K562 (cell line): Measurements from ENCODE around the gene GRK4. TPM values are rescaled to one million over a fixed set of nuclear protein-coding genes. Genes with fewer than 3 reads are reported as not detected.

Source experiments
- AFF1 ChIP-seq, 2 experiments: fragments of 450-650 bp; IDR thresholded peaks; 2 replicates each; pipeline ENCODE4 v1.6.1; 2018; ENCODE audit warnings: mild to moderate bottlenecking in 2 of 2, low read depth in 1 of 2; ENCODE audit not compliant: partially characterized antibody in 2 of 2
- ATF7 ChIP-seq: fragments of 450-650 bp; IDR thresholded peaks from 2 replicates; pipeline ENCODE4 v1.7.1; 2014; ENCODE audit warnings: mild to moderate bottlenecking, moderate library complexity
- CBX5 ChIP-seq: IDR thresholded peaks from 2 replicates; pipeline ENCODE4 v1.6.1; 2014; ENCODE audit warnings: low read depth, borderline replicate concordance
- EGR1 ChIP-seq: fragments of 450-650 bp; conservative IDR thresholded peaks from 2 replicates; pipeline ENCODE4 v1.6.1; 2017; ENCODE audit warnings: mild to moderate bottlenecking
- FOS ChIP-seq: IDR thresholded peaks from 3 replicates; pipeline ENCODE4 v1.6.1; 2011; ENCODE audit not compliant: insufficient read length; ENCODE audit errors: extremely low read depth
- FOXA3 ChIP-seq, 2 experiments: fragments of 450-650 bp in 1 of 2; sonication (generic) in 1 of 2; formaldehyde crosslinking; IDR thresholded peaks in 1 of 2; conservative IDR thresholded peaks in 1 of 2; 2 replicates each; pipeline versions ENCODE4 v1.4.0 to v1.8.0; 2020 to 2022; ENCODE audit warnings: mild to moderate bottlenecking in 2 of 2, missing genetic modification reagents in 1 of 2
- GABPB2 ChIP-seq: fragments of 250-450 bp; sonication (Bioruptor Pico); conservative IDR thresholded peaks from 2 replicates; pipeline ENCODE4 v1.5.1; 2021; ENCODE audit warnings: mild to moderate bottlenecking
- GATAD2B ChIP-seq: fragments of 450-650 bp; IDR thresholded peaks from 2 replicates; pipeline ENCODE4 v1.6.1; 2017; ENCODE audit warnings: mild to moderate bottlenecking, borderline replicate concordance
- JUN ChIP-seq, 2 experiments: sonication (generic) in 1 of 2; formaldehyde crosslinking in 1 of 2; IDR thresholded peaks; 2 replicates each; pipeline versions ENCODE4 v1.6.1 to v1.8.0; 2012 to 2022; ENCODE audit warnings: borderline replicate concordance in 2 of 2, mild to moderate bottlenecking in 2 of 2, improper control_type of control experiment in 1 of 2, low read depth in 1 of 2, low read length in 1 of 2, missing genetic modification reagents in 1 of 2
- JUNB ChIP-seq: fragments of 450-650 bp; formaldehyde crosslinking; conservative IDR thresholded peaks from 2 replicates; pipeline ENCODE4 v1.4.0; 2020; ENCODE audit warnings: mild to moderate bottlenecking
- KDM1A ChIP-seq, 2 experiments: fragments of 450-650 bp; IDR thresholded peaks; 2 replicates each; pipeline ENCODE4 v1.6.1; 2016; ENCODE audit warnings: mild to moderate bottlenecking in 2 of 2
- KLF10 ChIP-seq: fragments of 250-450 bp; sonication (Bioruptor Pico); IDR thresholded peaks from 2 replicates; pipeline ENCODE4 v1.6.1; 2021; ENCODE audit warnings: matching md5 sums
- MEIS2 ChIP-seq: fragments of 450-650 bp; IDR thresholded peaks from 2 replicates; pipeline ENCODE4 v1.6.1; 2014; ENCODE audit warnings: mild to moderate bottlenecking; ENCODE audit not compliant: partially characterized antibody
- MYBL2 ChIP-seq, 2 experiments: fragments of 450-650 bp in 1 of 2; sonication (generic) in 1 of 2; formaldehyde crosslinking in 1 of 2; IDR thresholded peaks; 2 replicates each; pipeline versions ENCODE4 v1.6.1 to v1.8.1; 2017 to 2022; ENCODE audit warnings: borderline replicate concordance in 1 of 2, inconsistent platforms in 1 of 2, low read depth in 1 of 2, mild to moderate bottlenecking in 1 of 2, missing genetic modification reagents in 1 of 2, moderate library complexity in 1 of 2
- NELFE ChIP-seq: IDR thresholded peaks from 2 replicates; pipeline ENCODE4 v1.6.1; 2011; ENCODE audit warnings: mild to moderate bottlenecking; ENCODE audit not compliant: insufficient read depth, insufficient read length
- NUFIP1 ChIP-seq: fragments of 450-650 bp; IDR thresholded peaks from 2 replicates; pipeline ENCODE4 v1.6.1; 2018; ENCODE audit not compliant: partially characterized antibody
- ZNF316 ChIP-seq: fragments of 450-650 bp; IDR thresholded peaks from 2 replicates; pipeline ENCODE4 v1.6.1; 2016
- ZNF584 ChIP-seq: fragments of 200-800 bp; sonication (Bioruptor generic); IDR thresholded peaks from 2 replicates; pipeline ENCODE4 v1.6.1; 2016; ENCODE audit warnings: low read depth, mild to moderate bottlenecking, missing genetic modification characterization, missing compliant biosample characterization
- polyA plus RNA-seq, 8 experiments: library from polyadenylated mRNA; depleted of rRNA in 4 of 8; stranded (reverse) in 5 of 8; unstranded in 3 of 8; fragments of >200 nt; fragmentation: Nextera tagmentation in 2 of 8; fragmentation: Illumina TruSeq in 1 of 8; extraction: Ambion mirVana in 2 of 8; extraction: Trizol in 1 of 8; gene quantifications; 2 replicates each; pipeline versions ENCODE4 v1.2.1 to v1.2.3, GENCODE V29; 2011 to 2014; ENCODE audit warnings: inconsistent platforms in 1 of 8, missing spikeins in 1 of 8
- total RNA-seq, 7 experiments: library from RNA; depleted of rRNA in 6 of 7; stranded (reverse); fragments of >200 nt in 6 of 7; fragmentation: Illumina TruSeq in 2 of 7; extraction: Trizol in 2 of 7; gene quantifications; 2 replicates each; pipeline versions ENCODE4 v1.2.1 to v1.2.3, GENCODE V29; 2011 to 2021; ENCODE audit warnings: low replicate concordance in 1 of 7
- TF ChIP-seq, protein P1 (sequence below), 2 experiments: fragments of 450-650 bp in 1 of 2; IDR thresholded peaks; 2 replicates each; pipeline ENCODE4 v1.6.1; 2011 to 2017; ENCODE audit warnings: low read depth in 2 of 2, antibody characterized with exemption in 1 of 2, borderline replicate concordance in 1 of 2, low read length in 1 of 2, mild to moderate bottlenecking in 1 of 2, mixed read lengths in 1 of 2; ENCODE audit not compliant: control insufficient read depth in 1 of 2

Gene GRK4
- total and polyA plus RNA-seq, 9 of the 15 experiments (the other 6 are each of a cell fraction or from before 2014, with no cell fraction given) = 1.1 to 4.8 (median 2.6) TPM

- TF ChIP-seq NELFE (no peak), JUN (IDR thresholded peaks at IDR 0.05; ENCODE audit: borderline replicate concordance, low read depth, low read length) (0 out of 2 replicates have a peak, but pooled peaks have one; percentile 6), JUN (CRISPR knock-in tag; IDR thresholded peaks at IDR 0.05; ENCODE audit: borderline replicate concordance) (no peak), FOS (peak; percentile 43), NUFIP1 (no peak), AFF1 (IDR thresholded peaks at IDR 0.05; ENCODE audit: low read depth in 1 of 2, partially characterized antibody in 2 of 2) (no peak), KLF10 (no peak), MYBL2 (IDR thresholded peaks at IDR 0.05; ENCODE audit: low read depth) (no peak), MYBL2 (CRISPR knock-in tag; IDR thresholded peaks at IDR 0.05; ENCODE audit: borderline replicate concordance) (no peak), ATF7 (peak; percentile 79; the same call in 1 of the 2 replicates), ZNF584 (CRISPR knock-in tag) (no peak), JUNB (no peak), KDM1A (IDR thresholded peaks at IDR 0.05) (no peak), MEIS2 (peak; percentile 81), EGR1 (peak; percentile 89), GATAD2B (no peak), CBX5 (no peak), GABPB2 (CRISPR knock-in tag) (no peak), ZNF316 (no peak), FOXA3 (CRISPR knock-in tag; conservative IDR thresholded peaks at IDR 0.05 in 1 of 2, IDR thresholded peaks at IDR 0.05 in 1 of 2) (no peak)
- TF ChIP-seq, protein P1, sequence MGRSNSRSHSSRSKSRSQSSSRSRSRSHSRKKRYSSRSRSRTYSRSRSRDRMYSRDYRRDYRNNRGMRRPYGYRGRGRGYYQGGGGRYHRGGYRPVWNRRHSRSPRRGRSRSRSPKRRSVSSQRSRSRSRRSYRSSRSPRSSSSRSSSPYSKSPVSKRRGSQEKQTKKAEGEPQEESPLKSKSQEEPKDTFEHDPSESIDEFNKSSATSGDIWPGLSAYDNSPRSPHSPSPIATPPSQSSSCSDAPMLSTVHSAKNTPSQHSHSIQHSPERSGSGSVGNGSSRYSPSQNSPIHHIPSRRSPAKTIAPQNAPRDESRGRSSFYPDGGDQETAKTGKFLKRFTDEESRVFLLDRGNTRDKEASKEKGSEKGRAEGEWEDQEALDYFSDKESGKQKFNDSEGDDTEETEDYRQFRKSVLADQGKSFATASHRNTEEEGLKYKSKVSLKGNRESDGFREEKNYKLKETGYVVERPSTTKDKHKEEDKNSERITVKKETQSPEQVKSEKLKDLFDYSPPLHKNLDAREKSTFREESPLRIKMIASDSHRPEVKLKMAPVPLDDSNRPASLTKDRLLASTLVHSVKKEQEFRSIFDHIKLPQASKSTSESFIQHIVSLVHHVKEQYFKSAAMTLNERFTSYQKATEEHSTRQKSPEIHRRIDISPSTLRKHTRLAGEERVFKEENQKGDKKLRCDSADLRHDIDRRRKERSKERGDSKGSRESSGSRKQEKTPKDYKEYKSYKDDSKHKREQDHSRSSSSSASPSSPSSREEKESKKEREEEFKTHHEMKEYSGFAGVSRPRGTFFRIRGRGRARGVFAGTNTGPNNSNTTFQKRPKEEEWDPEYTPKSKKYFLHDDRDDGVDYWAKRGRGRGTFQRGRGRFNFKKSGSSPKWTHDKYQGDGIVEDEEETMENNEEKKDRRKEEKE (IDR thresholded peaks at IDR 0.05; ENCODE audit: borderline replicate concordance in 1 of 2, control insufficient read depth in 1 of 2, low read depth in 2 of 2, low read length in 1 of 2) = no peak
Measured at GRCh38 chr4:3074078-3074845, 110.9 kb downstream of the GRK4 start, which contains the start of the genes HTT and HTT-AS (continued).
